Left renal pelvis (tissue), 4 donors: ENCODE results near the gene ZNF620. TPM values are rescaled to one million over a fixed set of nuclear protein-coding genes. Genes with fewer than 3 reads are reported as not detected.

Experiments
- polyA plus RNA-seq, 4 donors: library from polyadenylated mRNA; unstranded; fragments of 120-200 nt; gene quantifications; one replicate each; pipeline ENCODE4 v1.2.1, GENCODE V29; 2013; ENCODE audit not compliant: insufficient read length in 4 of 4

ZNF620 gene
- polyA plus RNA-seq, 4 donors: 3.5 to 11.6 (median 11.2) TPM

Other genes starting within 250 kb of the ZNF620 start
- gene EIF1B, start 196.3 kb upstream of the ZNF620 start, polyA plus RNA-seq: 100 to 1,000 TPM; 105 to 139 (median 124) TPM
- gene ENTPD3, start 118.9 kb upstream of the ZNF620 start, polyA plus RNA-seq: 1 to 10 TPM; 2.1 to 5.7 (median 2.7) TPM
- 1,000 to 10,000 TPM; 1,655 to 1,981 (median 1,703) TPM for gene RPL14, start 48.7 kb upstream of the ZNF620 start, polyA plus RNA-seq
- gene ZNF619, start 28.9 kb upstream of the ZNF620 start, polyA plus RNA-seq: 1 to 10 TPM; 5.7 to 9.0 (median 7.0) TPM
- 10 to 100 TPM; 19.1 to 31.4 (median 29.5) TPM for gene ZNF621, start 18.9 kb downstream of the ZNF620 start, polyA plus RNA-seq